Measurements from ENCODE around the gene DCLK1. TPM values are rescaled to one million over a fixed set of nuclear protein-coding genes. Genes with fewer than 3 reads are reported as not detected.

The DCLK1 gene
- total RNA-seq, 2 donors from 2014 or later: 2.6 to 8.6 TPM

GRCh38 chr13:35850569-35850968 is 280.6 kb downstream of the DCLK1 start:
- Histone ChIP-seq H3K27ac (no peak overlapping the region), H3K4me3 (no peak overlapping the region), H3K27me3 (no peaks in the 10 kb centered on the region), H3K9me3 (no peaks in the 10 kb centered on the region), H3K4me1 (peaks cover 4% of the 10 kb centered on the region), H3K36me3 (replicated peaks in 1 of 2; ENCODE audit: insufficient read depth in 1 of 2, low read depth in 2 of 2) (no peaks in the 10 kb centered on the region)
- WGBS, 2 donors: 59 to 66% methylated on average over 5 of the region's 5 CpGs
- ATAC-seq (no peak), DNase-seq (no peak)
- intact Hi-C loops (cut with DNase I): no loop called here
- TF ChIP-seq CTCF (IDR thresholded peaks at IDR 0.05) (no peak), POLR2A (IDR thresholded peaks at IDR 0.05) (no peak)

GRCh38 chr13:35849256-35849644 is 281.9 kb downstream of the DCLK1 start:
- Histone ChIP-seq H3K4me1 (peaks cover 4% of the 10 kb centered on the region), H3K27ac (no peak overlapping the region), H3K9me3 (no peaks in the 10 kb centered on the region), H3K4me3 (no peak overlapping the region), H3K36me3 (replicated peaks in 1 of 2; ENCODE audit: insufficient read depth in 1 of 2, low read depth in 2 of 2) (no peaks in the 10 kb centered on the region), H3K27me3 (no peaks in the 10 kb centered on the region)
- whole genome bisulfite sequencing, 2 donors: 31 to 49% methylated on average over 2 of the region's 2 CpGs
- ATAC-seq (no peak), DNase-seq (no peak)
- TF ChIP-seq CTCF (IDR thresholded peaks at IDR 0.05) (no peak), POLR2A (IDR thresholded peaks at IDR 0.05) (no peak)
- intact Hi-C loops (cut with DNase I): no loop called here

- WGBS, 2 donors: 30 to 36% methylated on average over 3 of the region's 3 CpGs
- ATAC-seq (no peak), DNase-seq (no peak)
- H3K36me3 ChIP-seq (replicated peaks in 1 of 2; ENCODE audit: insufficient read depth in 1 of 2, low read depth in 2 of 2): no peaks in the 10 kb centered on the region
- no peak overlapping the region for H3K4me3 ChIP-seq
- TF ChIP-seq POLR2A (IDR thresholded peaks at IDR 0.05) (no peak), CTCF (IDR thresholded peaks at IDR 0.05) (no peak)
- no peaks in the 10 kb centered on the region for H3K27me3 ChIP-seq
- intact Hi-C loops (cut with DNase I): no loop called here
- H3K4me1 ChIP-seq: peaks cover 4% of the 10 kb centered on the region
- no peak overlapping the region for H3K27ac ChIP-seq
- no peaks in the 10 kb centered on the region for H3K9me3 ChIP-seq
These were observed 282.6 kb downstream of the DCLK1 start for GRCh38 chr13:35848336-35849255.

- intact Hi-C loops (cut with DNase I): no loop called here
These were observed 287.9 kb downstream of the DCLK1 start for GRCh38 chr13:35843272-35843671.

More at GRCh38 chr13:35843272-35843671, 287.9 kb downstream of the DCLK1 start:
- TF ChIP-seq CTCF (IDR thresholded peaks at IDR 0.05) (no peak), POLR2A (IDR thresholded peaks at IDR 0.05) (no peak)
- Histone ChIP-seq H3K4me1 (no peaks in the 10 kb centered on the region), H3K27me3 (peaks cover 0 to 2% of the 10 kb centered on the region in 2 donors), H3K4me3 (no peak overlapping the region), H3K9me3 (no peaks in the 10 kb centered on the region), H3K27ac (no peak overlapping the region), H3K36me3 (replicated peaks in 1 of 2; ENCODE audit: insufficient read depth in 1 of 2, low read depth in 2 of 2) (no peaks in the 10 kb centered on the region)
- DNase-seq: no peak
- ATAC-seq: no peak

All from body of pancreas (tissue), 4 donors.